Stomach smooth muscle (tissue), 2 donors: ENCODE results near the gene MAPT.
A peak's percentile ranks its signal among the peaks of the same experiment; 100 is the strongest.

Experiments used
- H3K27ac ChIP-seq: one replicate; pipeline ENCODE4 v1.7.0; 2013; ENCODE audit warnings: mild to moderate bottlenecking, low read length, inconsistent platforms
- H3K27me3 ChIP-seq, 2 donors: one replicate each; pipeline ENCODE4 v1.7.0; 2013; ENCODE audit warnings: low read length in 2 of 2; ENCODE audit not compliant: insufficient read depth in 2 of 2, control insufficient read depth in 1 of 2
- H3K36me3 ChIP-seq, 2 donors: one replicate each; pipeline ENCODE4 v1.7.0; 2013; ENCODE audit warnings: low read length in 2 of 2; ENCODE audit not compliant: control insufficient read depth in 2 of 2, insufficient read depth in 2 of 2
- H3K4me1 ChIP-seq: one replicate; pipeline ENCODE4 v1.7.0; 2013; ENCODE audit warnings: low read length; ENCODE audit not compliant: control insufficient read depth, insufficient read depth
- H3K4me3 ChIP-seq, 2 donors: one replicate each; pipeline ENCODE4 v1.7.0; 2013; ENCODE audit warnings: low read length in 2 of 2
- H3K9ac ChIP-seq, 2 donors: one replicate each; pipeline ENCODE4 v1.7.0; 2013; ENCODE audit warnings: low read length in 2 of 2, mild to moderate bottlenecking in 1 of 2
- H3K9me3 ChIP-seq, 2 donors: one replicate each; pipeline ENCODE4 v1.7.0; 2013; ENCODE audit warnings: low read length in 2 of 2; ENCODE audit not compliant: control insufficient read depth in 2 of 2
- donor health status: healthy.
- donor health status: Pancreatic carcinoma.

Gene MAPT

GRCh38 chr17:46039592-46040186 lies 145.3 kb downstream of the MAPT start:
- no peak overlapping the region for H3K9ac ChIP-seq
- H3K4me3 ChIP-seq, result no peak overlapping the region
- H3K4me1 ChIP-seq, result peaks cover 5% of the 10 kb centered on the region
- H3K36me3 ChIP-seq, result peaks cover 31 to 41% of the 10 kb centered on the region in 2 donors
- no peaks in the 10 kb centered on the region for H3K9me3 ChIP-seq
- no peaks in the 10 kb centered on the region for H3K27me3 ChIP-seq
- H3K27ac ChIP-seq, result no peak overlapping the region

GRCh38 chr17:46042246-46042645 lies 147.9 kb downstream of the MAPT start:
- no peak overlapping the region for H3K27ac ChIP-seq
- H3K36me3 ChIP-seq, result peaks cover 24 to 38% of the 10 kb centered on the region in 2 donors
- no peaks in the 10 kb centered on the region for H3K27me3 ChIP-seq
- no peaks in the 10 kb centered on the region for H3K9me3 ChIP-seq
- H3K4me3 ChIP-seq, result no peak overlapping the region
- peaks cover 9% of the 10 kb centered on the region for H3K4me1 ChIP-seq
- no peak overlapping the region for H3K9ac ChIP-seq

- H3K36me3 ChIP-seq, result peaks cover 18 to 37% of the 10 kb centered on the region in 2 donors
- H3K27me3 ChIP-seq, result no peaks in the 10 kb centered on the region
- H3K4me1 ChIP-seq, result peaks cover 9% of the 10 kb centered on the region
- no peak overlapping the region for H3K9ac ChIP-seq
- H3K4me3 ChIP-seq, result no peak overlapping the region
- H3K9me3 ChIP-seq, result no peaks in the 10 kb centered on the region
- H3K27ac ChIP-seq, result no peak overlapping the region
Observed at GRCh38 chr17:46042925-46043324, 148.6 kb downstream of the MAPT start.

GRCh38 chr17:46043606-46044005 lies 149.3 kb downstream of the MAPT start:
- no peaks in the 10 kb centered on the region for H3K27me3 ChIP-seq
- no peak overlapping the region for H3K4me3 ChIP-seq
- no peak overlapping the region for H3K9ac ChIP-seq
- H3K4me1 ChIP-seq, result peaks cover 9% of the 10 kb centered on the region
- H3K27ac ChIP-seq, result no peak overlapping the region
- no peaks in the 10 kb centered on the region for H3K9me3 ChIP-seq
- peaks cover 11 to 32% of the 10 kb centered on the region in 2 donors for H3K36me3 ChIP-seq

- peak overlapping the region; percentile 32 for H3K27ac ChIP-seq
- H3K9ac ChIP-seq, result peak overlapping the region in 1 of 2 donors; percentile 40
- peak overlapping the region in 1 of 2 donors; percentile 0 for H3K4me3 ChIP-seq
- H3K36me3 ChIP-seq, result peaks cover 9 to 28% of the 10 kb centered on the region in 2 donors
- no peaks in the 10 kb centered on the region for H3K9me3 ChIP-seq
- H3K27me3 ChIP-seq, result no peaks in the 10 kb centered on the region
- peaks cover 9% of the 10 kb centered on the region for H3K4me1 ChIP-seq
Observed at GRCh38 chr17:46044286-46044928, 150.1 kb downstream of the MAPT start.

- Histone ChIP-seq H3K36me3 (peaks cover 14 to 27% of the 10 kb centered on the region in 2 donors), H3K4me1 (peaks cover 9% of the 10 kb centered on the region), H3K9me3 (no peaks in the 10 kb centered on the region), H3K27me3 (no peaks in the 10 kb centered on the region), H3K4me3 (no peak overlapping the region), H3K9ac (peak overlapping the region in 1 of 2 donors; percentile 40), H3K27ac (no peak overlapping the region)
Observed at GRCh38 chr17:46044989-46045388, 150.6 kb downstream of the MAPT start.

GRCh38 chr17:46045639-46046038 lies 151.3 kb downstream of the MAPT start:
- Histone ChIP-seq H3K4me1 (peaks cover 9% of the 10 kb centered on the region), H3K27me3 (no peaks in the 10 kb centered on the region), H3K9me3 (no peaks in the 10 kb centered on the region), H3K9ac (no peak overlapping the region), H3K4me3 (no peak overlapping the region), H3K27ac (no peak overlapping the region), H3K36me3 (peaks cover 19 to 33% of the 10 kb centered on the region in 2 donors)

- H3K27ac ChIP-seq, result no peak overlapping the region
- H3K9me3 ChIP-seq, result no peaks in the 10 kb centered on the region
- H3K4me3 ChIP-seq, result no peak overlapping the region
- no peaks in the 10 kb centered on the region for H3K27me3 ChIP-seq
- peaks cover 19 to 33% of the 10 kb centered on the region in 2 donors for H3K36me3 ChIP-seq
- H3K9ac ChIP-seq, result no peak overlapping the region
- H3K4me1 ChIP-seq, result peaks cover 9% of the 10 kb centered on the region
Observed at GRCh38 chr17:46046957-46047356, 152.6 kb downstream of the MAPT start.

GRCh38 chr17:46047398-46047797 lies 153.0 kb downstream of the MAPT start:
- no peak overlapping the region for H3K27ac ChIP-seq
- H3K36me3 ChIP-seq, result peaks cover 19 to 33% of the 10 kb centered on the region in 2 donors

GRCh38 chr17:46047856-46048255 lies 153.5 kb downstream of the MAPT start:
- peaks cover 9% of the 10 kb centered on the region for H3K4me1 ChIP-seq

More at GRCh38 chr17:46047398-46047797, 153.0 kb downstream of the MAPT start:
- peaks cover 9% of the 10 kb centered on the region for H3K4me1 ChIP-seq
- H3K27me3 ChIP-seq, result no peaks in the 10 kb centered on the region
- no peaks in the 10 kb centered on the region for H3K9me3 ChIP-seq
- H3K9ac ChIP-seq, result no peak overlapping the region
- H3K4me3 ChIP-seq, result no peak overlapping the region

GRCh38 chr17:46049656-46050055 lies 155.3 kb downstream of the MAPT start:
- Histone ChIP-seq H3K4me3 (no peak overlapping the region), H3K9me3 (no peaks in the 10 kb centered on the region), H3K27me3 (no peaks in the 10 kb centered on the region), H3K4me1 (peaks cover 4% of the 10 kb centered on the region), H3K36me3 (peaks cover 19 to 33% of the 10 kb centered on the region in 2 donors), H3K9ac (no peak overlapping the region), H3K27ac (no peak overlapping the region)

More at GRCh38 chr17:46047856-46048255, 153.5 kb downstream of the MAPT start:
- H3K27me3 ChIP-seq, result no peaks in the 10 kb centered on the region
- no peak overlapping the region for H3K4me3 ChIP-seq
- H3K27ac ChIP-seq, result no peak overlapping the region
- H3K36me3 ChIP-seq, result peaks cover 19 to 33% of the 10 kb centered on the region in 2 donors
- no peak overlapping the region for H3K9ac ChIP-seq
- H3K9me3 ChIP-seq, result no peaks in the 10 kb centered on the region
